Gastrocnemius medialis (tissue), 4 donors: ENCODE measurements around the gene MLLT10. TPM values are rescaled to one million over a fixed set of nuclear protein-coding genes. Genes with fewer than 3 reads are reported as not detected.
"Not testable (repeated sequence)": the region's sequence is repeated elsewhere in the genome, so short reads cannot be mapped to it uniquely, and the experiment has no call there.

Source experiments
- ATAC-seq, 2 donors: fragments of 150-250 bp; one replicate each; pipeline ENCODE4 v1.9.1; 2016
- DNase-seq, 2 donors: peaks; one replicate each; pipeline ENCODE4 v3.0.0-alpha.2; 2019
- H3K27ac ChIP-seq, 4 donors: fragments of 200-600 bp; sonication (generic); 1 replicate in 1 of 4; 2 replicates in 3 of 4; pipeline ENCODE4 v1.5.1; 2016 to 2018; ENCODE audit warnings: mild to moderate bottlenecking in 2 of 4, moderate library complexity in 1 of 4
- H3K27me3 ChIP-seq, 3 donors: fragments of 200-600 bp; sonication (generic) in 2 of 3; 1 replicate in 1 of 3; 2 replicates in 2 of 3; pipeline versions ENCODE4 v1.5.1 to v1.6.0; 2016 to 2019; ENCODE audit warnings: mild to moderate bottlenecking in 1 of 3, moderate library complexity in 1 of 3
- H3K36me3 ChIP-seq, 2 donors: fragments of 200-600 bp; sonication (generic) in 1 of 2; one replicate each; pipeline ENCODE4 v1.5.1; 2017 to 2018
- H3K4me1 ChIP-seq, 2 donors: fragments of 200-600 bp; sonication (generic) in 1 of 2; one replicate each; pipeline ENCODE4 v1.5.1; 2016 to 2017; ENCODE audit warnings: mild to moderate bottlenecking in 2 of 2
- H3K4me3 ChIP-seq, 4 donors: fragments of 200-600 bp; sonication (generic) in 3 of 4; 1 replicate in 1 of 4; 2 replicates in 3 of 4; pipeline ENCODE4 v1.5.1; 2016 to 2019; ENCODE audit warnings: mild to moderate bottlenecking in 2 of 4
- H3K9me3 ChIP-seq, 3 donors: fragments of 200-600 bp; sonication (generic) in 2 of 3; 1 replicate in 1 of 3; 2 replicates in 2 of 3; pipeline ENCODE4 v1.5.1; 2016 to 2019
- CTCF ChIP-seq, 5 experiments: fragments of 450-650 bp in 3 of 5; fragments of 200-600 bp in 2 of 5; sonication (generic) in 2 of 5; IDR thresholded peaks in 4 of 5; conservative IDR thresholded peaks in 1 of 5; 1 replicate in 4 of 5; 2 replicates in 1 of 5; pipeline ENCODE4 v1.5.1; 2016 to 2019; ENCODE audit warnings: antibody characterized with exemption in 5 of 5, mild to moderate bottlenecking in 3 of 5, moderate library complexity in 3 of 5
- POLR2A ChIP-seq, 2 donors: fragments of 450-650 bp; IDR thresholded peaks; one replicate each; pipeline ENCODE4 v1.6.1; 2017; ENCODE audit warnings: antibody characterized with exemption in 2 of 2, mild to moderate bottlenecking in 2 of 2, moderate library complexity in 2 of 2
- in situ Hi-C, 4 donors: fragments of 200-750 bp; cut with MboI; loops; one replicate each; pipeline versions ENCODE4 v1.15.0 to v1.8.0; 2017; ENCODE audit warnings: low sequenced_read_pairs in 4 of 4
- intact Hi-C: fragments of 100-400 bp; cut with DNase I; formaldehyde crosslinking; loops from one replicate; pipeline ENCODE4 v1.15.1; 2023; ENCODE audit warnings: low total_unique reads
- total RNA-seq, 4 donors: library from RNA; depleted of rRNA; stranded (reverse); fragments of >200 nt; gene quantifications; one replicate each; pipeline versions ENCODE4 v1.1.0 to v1.2.3, GENCODE V29; 2016

Gene MLLT10
- total RNA-seq, 4 donors from 2014 or later, result 13.6 to 26.6 (median 21.6) TPM

- intact Hi-C loops (loop anchor here (2.0 kb wide), 1 partner anchor 781 kb away; the partner anchor contains the start of gene COMMD3), in situ Hi-C loops (no loop called here)
- peak overlapping the region; percentile 90 to 100 (median 98) for H3K27ac ChIP-seq
- TF ChIP-seq CTCF (IDR thresholded peaks at IDR 0.05 in 4 of 5, conservative IDR thresholded peaks at IDR 0.05 in 1 of 5), result no peak
- TF ChIP-seq POLR2A (IDR thresholded peaks at IDR 0.05), result no peak
- H3K9me3 ChIP-seq, result no peaks in the 10 kb centered on the region
- peak overlapping the region; percentile 70 to 98 (median 86) for H3K4me3 ChIP-seq
- no peak for DNase-seq
- no peak for ATAC-seq
- H3K36me3 ChIP-seq, result peaks cover 0 to 27% of the 10 kb centered on the region in 2 donors
- H3K27me3 ChIP-seq, result no peaks in the 10 kb centered on the region
- H3K4me1 ChIP-seq, result peaks cover 25% of the 10 kb centered on the region in 2 donors
Observed at GRCh38 chr10:21535494-21535965, 1.5 kb downstream of the MLLT10 start.

- H3K27me3 ChIP-seq, H3K9me3 ChIP-seq, in situ Hi-C loops, DNase-seq, ATAC-seq: not testable (repeated sequence)
- Histone ChIP-seq H3K4me1 (peaks cover 22 to 25% of the 10 kb centered on the region in 2 donors), H3K27ac (peak overlapping the region; percentile 90 to 100 (median 98)), H3K4me3 (peak overlapping the region in 1 of 4 donors; percentile 70), H3K36me3 (peaks cover 0 to 31% of the 10 kb centered on the region in 2 donors)
- intact Hi-C loops, result loop anchor here (2.0 kb wide), 1 partner anchor 781 kb away; the partner anchor contains the start of gene COMMD3
Observed at GRCh38 chr10:21535976-21536375, 1.9 kb downstream of the MLLT10 start.

- H3K4me3 ChIP-seq, result no peak overlapping the region
- intact Hi-C loops (no loop called here), in situ Hi-C loops (no loop called here)
- H3K4me1 ChIP-seq, result peaks cover 18 to 21% of the 10 kb centered on the region in 2 donors
- DNase-seq (no peak), ATAC-seq (no peak)
- TF ChIP-seq POLR2A (IDR thresholded peaks at IDR 0.05) (no peak), CTCF (IDR thresholded peaks at IDR 0.05 in 4 of 5, conservative IDR thresholded peaks at IDR 0.05 in 1 of 5) (no peak)
- H3K9me3 ChIP-seq, result no peaks in the 10 kb centered on the region
- H3K36me3 ChIP-seq, result peaks cover 0 to 39% of the 10 kb centered on the region in 2 donors
- H3K27ac ChIP-seq, result peak overlapping the region in 1 of 4 donors; percentile 29
- no peaks in the 10 kb centered on the region for H3K27me3 ChIP-seq
Observed at GRCh38 chr10:21536874-21537273, 2.8 kb downstream of the MLLT10 start.

GRCh38 chr10:21540701-21541100 lies 6.7 kb downstream of the MLLT10 start:
- ATAC-seq, intact Hi-C loops: not testable (repeated sequence)

GRCh38 chr10:21547246-21547645 lies 13.2 kb downstream of the MLLT10 start:
- in situ Hi-C loops, result no loop called here
- Histone ChIP-seq H3K4me1 (no peaks in the 10 kb centered on the region), H3K9me3 (no peaks in the 10 kb centered on the region), H3K27me3 (no peaks in the 10 kb centered on the region), H3K36me3 (peaks cover 0 to 60% of the 10 kb centered on the region in 2 donors), H3K27ac (no peak overlapping the region), H3K4me3 (no peak overlapping the region)
- TF ChIP-seq CTCF (IDR thresholded peaks at IDR 0.05 in 4 of 5, conservative IDR thresholded peaks at IDR 0.05 in 1 of 5) (no peak), POLR2A (IDR thresholded peaks at IDR 0.05) (no peak)
- no peak for ATAC-seq
- DNase-seq, result no peak
- intact Hi-C loops, result no loop called here

More at GRCh38 chr10:21540701-21541100, 6.7 kb downstream of the MLLT10 start:
- H3K4me1 ChIP-seq, in situ Hi-C loops, H3K27ac ChIP-seq, DNase-seq, H3K27me3 ChIP-seq, H3K4me3 ChIP-seq, H3K9me3 ChIP-seq: not testable (repeated sequence)
- H3K36me3 ChIP-seq, result peaks cover 0 to 73% of the 10 kb centered on the region in 2 donors

- no peak for ATAC-seq
- peaks cover 0 to 45% of the 10 kb centered on the region in 2 donors for H3K36me3 ChIP-seq
Observed at GRCh38 chr10:21552638-21553037, 18.6 kb downstream of the MLLT10 start.

More at GRCh38 chr10:21552638-21553037, 18.6 kb downstream of the MLLT10 start:
- TF ChIP-seq POLR2A (IDR thresholded peaks at IDR 0.05), result no peak
- no peak for TF ChIP-seq CTCF (IDR thresholded peaks at IDR 0.05 in 4 of 5, conservative IDR thresholded peaks at IDR 0.05 in 1 of 5)
- Histone ChIP-seq H3K4me1 (peaks cover 0 to 6% of the 10 kb centered on the region in 2 donors), H3K4me3 (no peak overlapping the region), H3K9me3 (no peaks in the 10 kb centered on the region), H3K27me3 (no peaks in the 10 kb centered on the region), H3K27ac (no peak overlapping the region)
- no peak for DNase-seq
- intact Hi-C loops (no loop called here), in situ Hi-C loops (no loop called here)
